Activated CD8-positive, alpha-beta T cell treated with anti-CD3 and anti-CD28 coated beads for 36 hours (primary cell): ENCODE results near the gene GGA3. TPM values are rescaled to one million over a fixed set of nuclear protein-coding genes. Genes with fewer than 3 reads are reported as not detected.

Experiments used
- ATAC-seq: fragments of 200-7000 bp; cut with Tn5 transposase; one replicate; pipeline ENCODE4 v1.10.0; 2021; ENCODE audit warnings: mild to moderate bottlenecking, moderate library complexity
- CTCF ChIA-PET: fragments of 350-600 bp; sonication (Branson Sonifier 250); formaldehyde crosslinking; loops from one replicate; lab custom pipeline; 2021; ENCODE audit warnings: antibody characterized with exemption; lab: Charles Lee
- POLR2A ChIA-PET: fragments of 350-600 bp; sonication (Branson Sonifier 250); formaldehyde crosslinking; loops from one replicate; lab custom pipeline; 2021; ENCODE audit warnings: antibody characterized with exemption; lab: Charles Lee
- DNase-seq: peaks from one replicate; pipeline ENCODE4 v3.0.0-alpha.2; 2020
- H3K27ac Mint-ChIP-seq: one replicate; pipeline ENCODE4 v1.8.0; 2021; ENCODE audit warnings: mild to moderate bottlenecking, mixed read lengths
- H3K27me3 Mint-ChIP-seq: one replicate; pipeline ENCODE4 v1.8.0; 2021; ENCODE audit warnings: mixed read lengths
- H3K36me3 Mint-ChIP-seq: one replicate; pipeline ENCODE4 v1.8.0; 2021; ENCODE audit warnings: low read depth, mixed read lengths
- H3K4me1 Mint-ChIP-seq: one replicate; pipeline ENCODE4 v1.8.0; 2021; ENCODE audit warnings: low read depth, mixed read lengths
- H3K4me3 Mint-ChIP-seq: one replicate; pipeline ENCODE4 v1.8.0; 2021; ENCODE audit warnings: mild to moderate bottlenecking, moderate library complexity, mixed read lengths
- H3K9me3 Mint-ChIP-seq: one replicate; pipeline ENCODE4 v1.8.0; 2021; ENCODE audit warnings: mixed read lengths
- intact Hi-C: fragments of 100-400 bp; cut with micrococcal nuclease; formaldehyde crosslinking; loops from one replicate; pipeline ENCODE4 v1.10.0; 2022
- total RNA-seq, 2 experiments: library from RNA; stranded (reverse); gene quantifications; one replicate each; pipeline ENCODE4 v1.2.3, GENCODE V29; 2021
- TF ChIP-seq, protein P1 (sequence below): fragments of 200-600 bp; IDR thresholded peaks from one replicate; pipeline ENCODE4 v1.8.0; 2022; ENCODE audit warnings: antibody characterized with exemption, mild to moderate bottlenecking

Gene GGA3
- total RNA-seq, 2 experiments from 2014 or later = 65.5 to 65.8 TPM

DNA sequence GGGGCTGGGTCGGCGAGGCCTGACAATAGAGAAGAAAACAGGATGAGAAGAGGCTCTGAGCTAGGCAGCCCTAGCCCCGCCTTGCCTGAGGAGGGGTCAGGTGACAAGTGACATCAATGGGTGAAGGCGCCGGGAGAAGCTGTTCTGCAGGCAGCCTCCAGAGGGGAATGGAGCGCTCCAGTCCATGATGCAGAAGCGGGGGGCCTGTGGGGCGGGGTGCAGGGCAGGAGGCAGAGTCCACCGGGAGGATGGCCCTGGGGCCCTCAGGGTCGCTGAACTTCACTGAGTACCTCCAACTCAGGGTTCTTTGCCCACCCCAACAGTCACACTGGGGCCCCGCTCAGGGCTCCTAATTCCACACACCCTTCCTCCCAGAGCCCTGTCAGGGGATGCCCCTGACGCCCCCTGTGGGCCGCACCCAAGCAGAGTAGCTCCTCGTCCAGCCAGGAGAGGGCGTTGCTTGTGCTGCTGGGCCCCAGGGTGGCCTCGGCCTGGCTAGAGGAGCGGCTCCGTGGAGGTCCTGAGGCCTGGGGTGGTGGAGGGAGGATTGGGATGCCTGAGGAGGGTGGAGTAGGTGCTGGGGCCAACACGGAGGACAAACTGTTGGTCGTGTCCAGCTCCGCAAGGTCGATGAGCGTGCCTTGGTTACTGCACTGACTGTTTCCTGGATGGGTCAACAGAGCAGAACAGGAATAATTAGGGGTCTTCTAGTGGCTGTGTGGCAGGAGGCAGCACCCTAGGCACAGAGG is 20.8 kb downstream of the GGA3 start:
- ATAC-seq (peak; percentile 57), DNase-seq (peak; percentile 69)
- intact Hi-C loops = no loop called here
- Mint-ChIP-seq H3K27ac (peak overlapping the region; percentile 61), H3K9me3 (no peaks in the 10 kb centered on the region), H3K27me3 (no peaks in the 10 kb centered on the region), H3K4me3 (no peak overlapping the region), H3K36me3 (peaks cover 51% of the 10 kb centered on the region), H3K4me1 (peaks cover 50% of the 10 kb centered on the region)
- TF ChIP-seq, protein P1, sequence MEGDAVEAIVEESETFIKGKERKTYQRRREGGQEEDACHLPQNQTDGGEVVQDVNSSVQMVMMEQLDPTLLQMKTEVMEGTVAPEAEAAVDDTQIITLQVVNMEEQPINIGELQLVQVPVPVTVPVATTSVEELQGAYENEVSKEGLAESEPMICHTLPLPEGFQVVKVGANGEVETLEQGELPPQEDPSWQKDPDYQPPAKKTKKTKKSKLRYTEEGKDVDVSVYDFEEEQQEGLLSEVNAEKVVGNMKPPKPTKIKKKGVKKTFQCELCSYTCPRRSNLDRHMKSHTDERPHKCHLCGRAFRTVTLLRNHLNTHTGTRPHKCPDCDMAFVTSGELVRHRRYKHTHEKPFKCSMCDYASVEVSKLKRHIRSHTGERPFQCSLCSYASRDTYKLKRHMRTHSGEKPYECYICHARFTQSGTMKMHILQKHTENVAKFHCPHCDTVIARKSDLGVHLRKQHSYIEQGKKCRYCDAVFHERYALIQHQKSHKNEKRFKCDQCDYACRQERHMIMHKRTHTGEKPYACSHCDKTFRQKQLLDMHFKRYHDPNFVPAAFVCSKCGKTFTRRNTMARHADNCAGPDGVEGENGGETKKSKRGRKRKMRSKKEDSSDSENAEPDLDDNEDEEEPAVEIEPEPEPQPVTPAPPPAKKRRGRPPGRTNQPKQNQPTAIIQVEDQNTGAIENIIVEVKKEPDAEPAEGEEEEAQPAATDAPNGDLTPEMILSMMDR = peak; percentile 72
- CTCF ChIA-PET = interaction anchor here (0.9 to 6.6 kb wide), 14 partner anchors 9 to 202 kb away, joined by 3 to 75 read pairs (median 12); partner anchors contain the start of genes GGA3, MIF4GD and MRPS7
- POLR2A ChIA-PET = interaction anchor here (0.7 to 6.9 kb wide), 10 partner anchors 8 to 126 kb away, joined by 3 to 50 read pairs (median 4); partner anchors contain the start of genes GGA3, MIF4GD, MRPS7 and NUP85

DNA sequence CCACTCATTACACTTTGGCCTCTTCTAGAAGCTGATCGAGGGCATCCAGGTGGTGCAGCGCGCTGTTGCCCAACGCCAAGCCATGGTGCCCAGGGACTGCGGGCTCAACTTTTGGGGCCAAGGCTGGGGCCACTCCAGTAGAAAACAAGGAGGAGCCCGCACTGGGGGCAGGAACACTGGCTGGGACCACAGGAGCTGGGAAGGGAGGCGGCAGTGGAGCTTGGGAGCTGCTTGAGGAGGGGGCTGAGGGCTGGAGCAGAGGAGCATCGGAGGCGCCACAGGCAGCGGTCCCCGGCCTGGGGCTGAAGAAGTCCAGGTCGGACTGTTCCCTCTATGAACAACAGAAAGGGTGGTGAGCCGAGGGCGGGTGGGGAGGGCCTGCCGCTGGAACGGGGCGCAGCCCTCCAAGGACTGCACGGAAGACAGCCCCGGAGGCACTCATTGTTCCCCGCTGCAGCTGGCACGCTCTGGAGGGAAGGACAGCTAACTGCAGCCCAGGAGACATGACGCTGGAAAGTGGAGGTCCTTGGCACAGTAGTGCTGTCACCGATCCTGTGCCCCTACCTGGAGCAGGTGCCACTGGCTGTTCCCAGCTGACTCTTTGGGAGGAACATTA is 21.5 kb downstream of the GGA3 start:
- ATAC-seq (no peak), DNase-seq (no peak)
- peak overlapping the region; percentile 61 for H3K27ac Mint-ChIP-seq
- H3K4me1 Mint-ChIP-seq = peaks cover 47% of the 10 kb centered on the region
- H3K9me3 Mint-ChIP-seq = no peaks in the 10 kb centered on the region
- intact Hi-C loops = no loop called here
- H3K36me3 Mint-ChIP-seq = peaks cover 52% of the 10 kb centered on the region
- H3K27me3 Mint-ChIP-seq = no peaks in the 10 kb centered on the region
- TF ChIP-seq, protein P1 = no peak
- ChIA-PET POLR2A (interaction anchor here (0.7 to 6.9 kb wide), 12 partner anchors 9 to 130 kb away, joined by 3 to 50 read pairs (median 4); partner anchors contain the start of genes ARMC7, GGA3, MIF4GD and MRPS7), CTCF (interaction anchor here (0.7 to 6.6 kb wide), 17 partner anchors 9 to 202 kb away, joined by 3 to 75 read pairs (median 7); partner anchors contain the start of genes GGA3, MIF4GD, MRPS7 and NUP85)
- no peak overlapping the region for H3K4me3 Mint-ChIP-seq

DNA sequence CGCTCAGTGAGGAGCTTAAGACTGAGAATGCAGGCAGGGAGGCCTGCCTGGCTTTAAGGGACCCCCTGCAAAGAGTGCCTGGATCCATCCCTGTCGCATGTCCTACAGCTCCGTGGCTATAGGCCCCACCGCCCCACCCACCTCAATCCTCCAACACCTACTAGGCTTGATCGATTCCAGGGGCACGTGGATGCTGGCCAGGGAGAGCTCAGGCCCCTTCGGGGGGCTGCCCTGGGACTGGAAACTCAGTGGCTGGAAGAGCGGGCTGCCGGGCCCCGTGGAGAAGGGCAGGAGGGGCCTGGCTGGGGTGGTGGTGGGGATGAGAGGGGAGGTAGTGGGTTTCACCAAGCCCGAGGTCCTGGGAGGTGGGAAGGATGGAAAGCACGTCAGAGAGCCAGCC is 22.2 kb downstream of the GGA3 start:
- Mint-ChIP-seq H3K4me3 (no peak overlapping the region), H3K9me3 (no peaks in the 10 kb centered on the region), H3K27ac (peak overlapping the region; percentile 76), H3K27me3 (no peaks in the 10 kb centered on the region), H3K4me1 (peaks cover 41% of the 10 kb centered on the region), H3K36me3 (peaks cover 55% of the 10 kb centered on the region)
- ATAC-seq (no peak), DNase-seq (no peak)
- CTCF ChIA-PET = interaction anchor here (0.6 to 6.6 kb wide), 14 partner anchors 10 to 173 kb away, joined by 3 to 75 read pairs (median 12); partner anchors contain the start of genes GGA3, MIF4GD, MRPS7 and NUP85
- TF ChIP-seq, protein P1 = no peak
- POLR2A ChIA-PET = interaction anchor here (0.8 to 6.9 kb wide), 8 partner anchors 10 to 129 kb away, joined by 3 to 50 read pairs (median 6); partner anchors contain the start of genes ARMC7, GGA3, MIF4GD and MRPS7
- intact Hi-C loops = no loop called here

DNA sequence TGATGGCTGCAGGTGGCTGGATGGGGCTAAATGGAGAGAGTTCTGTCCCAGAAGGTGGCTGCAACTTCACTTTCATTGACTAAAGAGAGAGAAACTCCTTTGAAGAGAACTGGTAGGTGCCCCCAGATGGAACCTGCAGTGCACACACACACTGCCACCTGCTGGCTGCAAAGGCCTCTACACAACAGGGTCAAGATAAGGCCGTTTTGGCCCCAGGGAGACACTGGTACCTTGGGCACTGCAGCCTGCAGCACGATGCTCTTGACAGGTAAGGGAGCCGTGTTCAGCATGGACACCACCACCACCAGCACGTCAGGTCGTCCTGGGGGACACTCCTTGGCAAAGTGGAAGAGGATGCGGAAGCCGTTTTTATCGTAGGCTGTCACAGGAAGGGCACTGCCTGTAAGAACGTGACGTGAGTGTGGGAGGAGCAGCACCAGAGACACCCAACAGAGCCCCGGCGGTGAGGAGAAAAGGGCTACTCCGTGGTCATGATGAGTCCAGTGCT is 22.7 kb downstream of the GGA3 start:
- H3K27me3 Mint-ChIP-seq = no peaks in the 10 kb centered on the region
- H3K4me3 Mint-ChIP-seq = no peak overlapping the region

More for the DNA sequence above, 22.7 kb downstream of the GGA3 start:
- Mint-ChIP-seq H3K4me1 (peaks cover 36% of the 10 kb centered on the region), H3K36me3 (peaks cover 52% of the 10 kb centered on the region), H3K9me3 (no peaks in the 10 kb centered on the region), H3K27ac (peak overlapping the region; percentile 76)
- ChIA-PET POLR2A (interaction anchor here (0.7 to 6.9 kb wide), 8 partner anchors 10 to 129 kb away, joined by 3 to 50 read pairs (median 6); partner anchors contain the start of genes ARMC7, GGA3, MIF4GD and MRPS7), CTCF (interaction anchor here (0.6 to 6.6 kb wide), 14 partner anchors 10 to 174 kb away, joined by 3 to 75 read pairs (median 12); partner anchors contain the start of genes GGA3, MIF4GD, MRPS7 and NUP85)
- intact Hi-C loops = no loop called here
- peak; percentile 73 for DNase-seq
- TF ChIP-seq, protein P1 = peak; percentile 73
- peak; percentile 66 for ATAC-seq
